Measurements from ENCODE around the gene OXCT1.

DNA sequence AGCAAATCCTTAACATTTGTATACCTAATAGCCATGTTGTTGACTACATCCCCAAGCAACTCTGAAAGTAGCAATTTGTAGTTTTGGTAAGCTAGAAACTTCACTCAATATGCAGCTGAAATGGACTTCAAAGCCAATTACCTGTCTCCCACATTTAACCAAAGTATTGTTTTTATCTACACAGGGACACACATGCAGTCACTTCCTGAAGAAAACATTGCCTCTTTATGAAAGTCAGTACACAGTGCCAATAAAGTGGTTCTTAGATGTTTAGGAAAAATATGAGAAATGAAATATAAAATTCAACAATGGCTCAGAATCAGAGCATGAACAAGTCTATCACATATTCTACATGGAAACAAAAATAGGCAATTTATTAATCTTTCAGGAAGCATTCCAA is 49.2 kb downstream of the OXCT1 start:
- TF ChIP-seq, protein P1, sequence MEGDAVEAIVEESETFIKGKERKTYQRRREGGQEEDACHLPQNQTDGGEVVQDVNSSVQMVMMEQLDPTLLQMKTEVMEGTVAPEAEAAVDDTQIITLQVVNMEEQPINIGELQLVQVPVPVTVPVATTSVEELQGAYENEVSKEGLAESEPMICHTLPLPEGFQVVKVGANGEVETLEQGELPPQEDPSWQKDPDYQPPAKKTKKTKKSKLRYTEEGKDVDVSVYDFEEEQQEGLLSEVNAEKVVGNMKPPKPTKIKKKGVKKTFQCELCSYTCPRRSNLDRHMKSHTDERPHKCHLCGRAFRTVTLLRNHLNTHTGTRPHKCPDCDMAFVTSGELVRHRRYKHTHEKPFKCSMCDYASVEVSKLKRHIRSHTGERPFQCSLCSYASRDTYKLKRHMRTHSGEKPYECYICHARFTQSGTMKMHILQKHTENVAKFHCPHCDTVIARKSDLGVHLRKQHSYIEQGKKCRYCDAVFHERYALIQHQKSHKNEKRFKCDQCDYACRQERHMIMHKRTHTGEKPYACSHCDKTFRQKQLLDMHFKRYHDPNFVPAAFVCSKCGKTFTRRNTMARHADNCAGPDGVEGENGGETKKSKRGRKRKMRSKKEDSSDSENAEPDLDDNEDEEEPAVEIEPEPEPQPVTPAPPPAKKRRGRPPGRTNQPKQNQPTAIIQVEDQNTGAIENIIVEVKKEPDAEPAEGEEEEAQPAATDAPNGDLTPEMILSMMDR (conservative IDR thresholded peaks at IDR 0.05; ENCODE audit: low read depth, low read length), result no peak
- TF ChIP-seq CEBPB (IDR thresholded peaks at IDR 0.05; ENCODE audit: low read depth, low read length) (no peak), SMC3 (IDR thresholded peaks at IDR 0.05; ENCODE audit: low read depth, low read length) (no peak), POLR2A (IDR thresholded peaks at IDR 0.05; ENCODE audit: low read depth, low read length) (no peak)
